Mesendoderm (in vitro differentiated cells): ENCODE measurements around the gene FAM72C.
"Not testable (repeated sequence)": the region's sequence is repeated elsewhere in the genome, so short reads cannot be mapped to it uniquely, and the experiment has no call there.

ENCODE experiments used
- DNase-seq: peaks from one replicate; pipeline ENCODE4 v3.0.0; 2013
- H2AK5ac ChIP-seq: 2 replicates; pipeline ENCODE4 v1.6.1; 2013; ENCODE audit warnings: low read length, inconsistent platforms
- H2BK120ac ChIP-seq: 2 replicates; pipeline ENCODE4 v1.6.1; 2013; ENCODE audit warnings: low read depth, mild to moderate bottlenecking, low read length, moderate library complexity, mixed read lengths
- H2BK15ac ChIP-seq: replicated peaks from 2 replicates; pipeline ENCODE4 v1.6.1; 2013; ENCODE audit warnings: low read depth, mild to moderate bottlenecking, moderate library complexity
- H2BK5ac ChIP-seq: 2 replicates; pipeline ENCODE4 v1.6.1; 2013; ENCODE audit warnings: low read length, inconsistent platforms
- H3K18ac ChIP-seq: 2 replicates; pipeline ENCODE4 v1.6.1; 2013; ENCODE audit warnings: mild to moderate bottlenecking, low read length, mixed read lengths
- H3K23ac ChIP-seq: one replicate; pipeline ENCODE4 v1.6.1; 2013; ENCODE audit warnings: low read length
- H3K27ac ChIP-seq: 2 replicates; pipeline ENCODE4 v1.5.1; 2013; ENCODE audit warnings: low read depth, mild to moderate bottlenecking, inconsistent platforms, low read length, moderate library complexity
- H3K27me3 ChIP-seq: 2 replicates; pipeline ENCODE4 v1.6.1; 2013; ENCODE audit warnings: low read length, control low read depth, mild to moderate bottlenecking, inconsistent platforms; ENCODE audit not compliant: insufficient read depth, poor library complexity
- H3K36me3 ChIP-seq: 2 replicates; pipeline ENCODE4 v1.6.1; 2013; ENCODE audit warnings: low read length, inconsistent platforms; ENCODE audit not compliant: control insufficient read depth, insufficient read depth
- H3K4ac ChIP-seq: one replicate; pipeline ENCODE4 v1.6.1; 2013; ENCODE audit warnings: low read depth, mild to moderate bottlenecking, low read length, moderate library complexity
- H3K4me1 ChIP-seq: 2 replicates; pipeline ENCODE4 v1.6.1; 2013; ENCODE audit warnings: low read depth, low read length, inconsistent platforms; ENCODE audit not compliant: control insufficient read depth
- H3K4me2 ChIP-seq: 2 replicates; pipeline ENCODE4 v1.6.1; 2013; ENCODE audit warnings: low read length
- H3K4me3 ChIP-seq: 2 replicates; pipeline ENCODE4 v1.5.1; 2013; ENCODE audit warnings: mild to moderate bottlenecking, low read length
- H3K56ac ChIP-seq: one replicate; pipeline ENCODE4 v1.6.1; 2013; ENCODE audit warnings: low read length
- H3K79me1 ChIP-seq: 2 replicates; pipeline ENCODE4 v1.6.1; 2013; ENCODE audit warnings: low read length, inconsistent platforms
- H3K79me2 ChIP-seq: 2 replicates; pipeline ENCODE4 v1.6.1; 2013; ENCODE audit warnings: mild to moderate bottlenecking, low read length; ENCODE audit not compliant: control insufficient read depth, insufficient read depth
- H3K9ac ChIP-seq: 2 replicates; pipeline ENCODE4 v1.6.1; 2013; ENCODE audit warnings: low read length, inconsistent platforms
- H4K5ac ChIP-seq: one replicate; pipeline ENCODE4 v1.6.1; 2013; ENCODE audit warnings: low read length
- H4K8ac ChIP-seq: one replicate; pipeline ENCODE4 v1.6.1; 2013; ENCODE audit warnings: low read depth, mild to moderate bottlenecking, control low read depth, low read length, moderate library complexity
- WGBS: extraction: QIAGEN DNeasy Blood & Tissue Kit; methylation state at CpG from one replicate; pipeline ENCODE4 v1.1.7; 2013; ENCODE audit warnings: low lambda C conversion rate, missing lambda C conversion rate; ENCODE audit not compliant: insufficient coverage; ENCODE audit errors: extremely low coverage; 5-methylcytosine and 5-hydroxymethylcytosine counted together

Gene FAM72C

DNA sequence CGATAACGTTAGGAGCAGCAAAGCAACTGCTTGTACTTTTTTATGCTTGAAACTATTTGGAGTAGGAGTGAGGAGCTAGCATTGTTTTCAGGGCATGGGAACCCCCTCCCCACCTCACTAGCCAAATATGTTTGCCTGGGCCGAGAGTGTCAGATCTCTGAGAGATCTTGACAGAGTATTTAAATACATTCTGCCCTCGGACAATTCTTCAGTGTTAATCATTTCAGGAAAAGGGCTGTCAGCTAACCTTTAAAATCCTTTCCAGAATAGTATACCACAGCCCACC is 17.6 kb upstream of the FAM72C start:
- H3K36me3 ChIP-seq = not testable (repeated sequence)

DNA sequence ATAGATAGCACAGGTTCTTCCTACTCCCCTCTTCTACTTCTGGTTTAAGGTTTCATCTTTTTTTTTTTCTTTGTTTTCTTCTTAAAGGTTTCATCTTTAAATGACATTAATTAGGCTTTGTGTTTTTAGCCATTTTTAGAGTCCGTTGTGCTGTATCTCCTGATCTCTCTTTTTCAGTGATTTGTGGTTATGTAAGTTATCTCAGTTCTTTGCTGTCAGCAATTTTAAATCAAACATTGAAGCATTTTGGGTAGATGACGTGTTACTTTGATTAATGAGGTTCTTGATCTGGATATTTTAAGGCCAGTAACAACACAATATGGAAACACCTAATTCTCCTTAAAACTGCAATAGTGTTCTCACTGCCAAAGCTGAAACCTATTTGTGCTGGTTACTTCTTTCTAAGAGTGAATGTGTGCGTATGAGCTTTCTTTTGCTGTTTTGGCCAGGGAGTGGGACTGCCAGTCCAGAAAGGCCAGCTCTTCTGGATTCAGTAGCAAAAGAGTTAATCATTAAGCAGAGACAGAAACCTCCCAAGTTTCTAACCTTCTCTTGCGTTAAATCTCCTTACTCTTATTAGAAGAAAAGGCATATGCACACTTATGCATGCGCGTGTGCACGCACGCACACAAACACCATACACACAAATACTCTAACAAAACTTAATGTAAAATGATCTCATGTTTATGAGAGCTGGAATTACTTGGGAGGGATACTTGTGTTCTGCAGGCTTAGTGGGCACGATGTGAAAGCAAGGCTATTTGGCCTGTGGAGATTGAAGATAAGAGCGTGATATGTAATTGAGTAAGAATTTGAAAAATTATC is 17.0 kb upstream of the FAM72C start:
- H2BK120ac ChIP-seq, H3K36me3 ChIP-seq, H3K4ac ChIP-seq, H4K8ac ChIP-seq, H3K4me3 ChIP-seq, H3K56ac ChIP-seq, H3K4me1 ChIP-seq, H2BK5ac ChIP-seq, H3K18ac ChIP-seq, H3K4me2 ChIP-seq, H2AK5ac ChIP-seq, H4K5ac ChIP-seq, H3K79me2 ChIP-seq, DNase-seq, H3K79me1 ChIP-seq, H3K9ac ChIP-seq, H3K27ac ChIP-seq, H3K23ac ChIP-seq, H2BK15ac ChIP-seq, H3K27me3 ChIP-seq: not testable (repeated sequence)
- WGBS = no CpG with 5 or more reads among the region's 10 CpGs

More for the DNA sequence above, 17.6 kb upstream of the FAM72C start:
- not testable (repeated sequence) for H2AK5ac ChIP-seq, H3K9ac ChIP-seq, H3K18ac ChIP-seq, H3K79me2 ChIP-seq, H3K27me3 ChIP-seq, H3K79me1 ChIP-seq, H3K4ac ChIP-seq, H4K8ac ChIP-seq, H2BK5ac ChIP-seq, H3K56ac ChIP-seq, H3K4me2 ChIP-seq, H4K5ac ChIP-seq, H3K27ac ChIP-seq, H2BK120ac ChIP-seq, H3K4me1 ChIP-seq, H3K23ac ChIP-seq, H2BK15ac ChIP-seq, H3K4me3 ChIP-seq, DNase-seq
- no CpG with 5 or more reads among the region's 4 CpGs for WGBS

DNA sequence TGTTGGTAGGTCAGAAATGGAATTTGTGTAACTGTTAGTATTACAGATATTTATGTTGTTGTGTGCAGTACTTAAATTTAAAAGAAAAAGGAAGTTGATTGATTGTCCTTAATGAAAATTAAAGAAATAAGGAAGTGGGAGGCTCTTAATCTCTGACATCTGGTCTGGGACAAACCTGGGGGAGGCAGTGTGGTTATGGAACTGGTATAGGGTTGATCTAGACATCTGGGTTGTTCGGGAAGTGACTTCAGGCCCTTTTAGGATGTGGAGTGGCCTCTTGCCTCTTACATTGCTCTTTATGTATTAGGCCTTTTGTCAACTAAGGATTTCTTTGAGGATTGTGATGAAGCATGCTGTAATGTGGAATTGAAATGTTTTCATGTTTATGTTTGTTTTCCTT is 16.1 kb upstream of the FAM72C start:
- not testable (repeated sequence) for H2BK5ac ChIP-seq, H3K4me3 ChIP-seq, H3K4ac ChIP-seq, H3K79me2 ChIP-seq, H4K8ac ChIP-seq, H3K9ac ChIP-seq, H2BK120ac ChIP-seq, H2BK15ac ChIP-seq, H3K4me2 ChIP-seq, H3K4me1 ChIP-seq, H3K36me3 ChIP-seq, H3K56ac ChIP-seq, H3K79me1 ChIP-seq, H3K23ac ChIP-seq, H4K5ac ChIP-seq, DNase-seq, H3K27me3 ChIP-seq, H2AK5ac ChIP-seq, H3K27ac ChIP-seq, H3K18ac ChIP-seq
- WGBS = no CpG with 5 or more reads among the region's 1 CpG

DNA sequence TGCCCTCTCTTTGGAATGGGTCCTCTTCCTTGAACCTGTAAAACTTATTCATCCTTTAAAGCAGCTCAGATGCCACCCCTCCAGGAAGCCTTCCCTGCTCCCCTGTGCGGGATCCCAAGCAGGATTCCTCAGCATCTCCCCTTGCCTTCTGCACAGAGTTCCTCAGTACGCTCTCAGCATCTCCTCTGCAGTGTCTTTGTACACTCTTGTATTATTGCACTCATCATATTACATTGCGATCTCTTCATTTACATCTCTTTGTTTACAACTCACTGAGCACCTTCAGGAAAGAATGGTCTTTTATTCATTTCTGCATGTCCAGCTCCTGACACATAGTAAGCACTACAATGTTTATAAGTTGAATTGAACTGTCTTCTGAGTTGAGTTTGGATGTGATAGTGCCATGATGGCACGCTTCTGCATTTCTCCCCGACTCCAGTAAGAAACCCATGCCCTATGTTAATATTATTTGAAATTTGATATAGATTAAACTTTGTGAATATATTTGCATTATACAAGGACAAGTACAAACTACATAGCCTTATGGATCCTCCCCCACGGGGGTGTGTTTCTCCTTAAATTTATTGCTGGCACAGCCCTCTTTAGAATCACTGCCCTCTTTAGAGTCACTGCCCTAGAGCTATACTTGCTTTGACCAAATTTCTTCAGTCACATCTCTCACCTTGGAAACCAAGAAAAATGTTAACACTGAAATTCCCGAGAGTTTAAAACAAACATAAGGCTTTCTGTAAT is 13.1 kb upstream of the FAM72C start:
- H3K79me2 ChIP-seq, H4K8ac ChIP-seq, H3K23ac ChIP-seq, H3K27me3 ChIP-seq, H3K36me3 ChIP-seq, H2BK15ac ChIP-seq, H2BK120ac ChIP-seq, H3K4me1 ChIP-seq, H3K4me2 ChIP-seq, H3K18ac ChIP-seq, H3K9ac ChIP-seq, H2AK5ac ChIP-seq, H3K27ac ChIP-seq, H3K56ac ChIP-seq, DNase-seq, H3K4me3 ChIP-seq, H3K79me1 ChIP-seq, H4K5ac ChIP-seq, H2BK5ac ChIP-seq, H3K4ac ChIP-seq: not testable (repeated sequence)
- WGBS = no CpG with 5 or more reads among the region's 7 CpGs

DNA sequence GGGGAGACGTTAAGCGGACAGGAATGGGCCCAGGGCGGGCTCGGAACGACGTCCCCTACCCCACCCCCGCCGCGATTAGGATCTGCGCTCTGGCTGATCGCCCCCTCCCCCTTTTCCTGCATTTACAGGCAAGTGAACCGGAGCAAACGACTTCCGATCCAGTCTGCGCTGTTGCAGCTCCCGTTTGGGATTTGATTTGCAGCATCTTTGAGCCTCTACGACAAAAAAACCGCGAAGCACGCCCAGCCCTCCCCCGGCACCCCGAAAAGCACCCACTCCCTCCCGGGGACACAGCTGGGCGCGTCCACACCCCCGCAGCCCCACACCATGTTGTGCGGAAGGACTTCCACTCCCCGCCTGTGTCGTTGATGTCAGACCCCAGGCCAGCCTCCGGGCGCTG is 2.6 kb upstream of the FAM72C start:
- not testable (repeated sequence) for H2BK15ac ChIP-seq, H3K4ac ChIP-seq, H3K56ac ChIP-seq, H3K4me3 ChIP-seq, H3K9ac ChIP-seq, H3K4me2 ChIP-seq, H3K18ac ChIP-seq, H3K4me1 ChIP-seq, H3K27ac ChIP-seq, H2BK5ac ChIP-seq, H2AK5ac ChIP-seq, H3K36me3 ChIP-seq, H4K8ac ChIP-seq, H4K5ac ChIP-seq, H3K79me1 ChIP-seq, DNase-seq, H3K79me2 ChIP-seq, H3K23ac ChIP-seq, H3K27me3 ChIP-seq, H2BK120ac ChIP-seq
- no CpG with 5 or more reads among the region's 31 CpGs for WGBS
